ENCODE results near the gene SMARCAL1. TPM values are rescaled to one million over a fixed set of nuclear protein-coding genes. Genes with fewer than 3 reads are reported as not detected.

SMARCAL1 gene
- total and polyA plus RNA-seq, 9 of the 15 experiments (the other 6 are each of a cell fraction or from before 2014, with no cell fraction given): 8.2 to 27.9 (median 12.4) TPM

DNA sequence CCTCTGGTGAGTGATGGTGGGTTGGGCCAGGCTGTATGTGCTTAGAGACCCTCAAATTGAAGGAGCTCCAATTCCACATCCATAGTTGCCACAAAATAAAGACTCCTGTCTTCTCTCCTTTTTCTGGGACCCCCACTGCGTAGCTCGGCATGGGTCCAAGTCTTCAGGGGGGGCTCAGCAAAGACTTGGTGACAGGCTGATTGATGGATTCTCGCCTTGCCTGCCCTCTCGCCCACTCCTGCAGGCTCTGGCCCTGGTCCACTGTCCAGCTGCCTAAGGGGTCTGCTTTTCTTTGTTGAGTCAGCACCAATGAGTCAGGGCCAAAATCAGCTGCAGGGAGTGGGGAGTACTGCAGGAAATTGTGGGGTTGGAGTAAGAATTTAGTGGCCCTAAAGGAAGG, 107.8 kb downstream of the SMARCAL1 start:
- H3K9ac ChIP-seq (ENCODE audit: insufficient read depth in 1 of 2, low read depth in 2 of 2, low read length in 2 of 2): no peak overlapping the region
- H3K9me3 ChIP-seq (replicated peaks; ENCODE audit: control insufficient read depth, insufficient read depth, low read depth, low read length): no peaks in the 10 kb centered on the region
- H3K4me1 ChIP-seq (replicated peaks in 1 of 2; ENCODE audit: control insufficient read depth in 2 of 2, insufficient read depth in 2 of 2, low read length in 2 of 2): no peaks in the 10 kb centered on the region; a peak in 1 of 5 replicates
- H3K27ac ChIP-seq (ENCODE audit: extremely low read depth, low read depth, low read length): no peak overlapping the region
- H3K79me2 ChIP-seq (ENCODE audit: control insufficient read depth, insufficient read depth, low read length): no peaks in the 10 kb centered on the region
- DNase-seq (ENCODE audit: extremely low read depth in 1 of 4, low spot score in 3 of 4) (no peak), ATAC-seq (no peak), FAIRE-seq (no peak)
- no peak overlapping the region for H2AFZ ChIP-seq (ENCODE audit: low read depth, low read length)
- H3K4me3 ChIP-seq: no peak overlapping the region
- CTCF ChIA-PET (ENCODE audit: low intra/inter-chr PET ratio): interaction anchor here (4.5 kb wide), 1 partner anchor 147 kb away, joined by 21 read pairs; no protein-coding TSS in a partner anchor
- H4K20me1 ChIP-seq (replicated peaks; ENCODE audit: control insufficient read depth, insufficient read depth, low read length): no peaks in the 10 kb centered on the region; the same call in 1 of the 2 replicates
- POLR2A ChIA-PET: no interaction called here
- 72% methylated on average over 4 of the region's 4 CpGs for WGBS (ENCODE audit: insufficient coverage, low coverage, missing lambda C conversion rate)
- in situ Hi-C loops (cut with MboI): no loop called here
- no peaks in the 10 kb centered on the region for H3K36me3 ChIP-seq (ENCODE audit: control insufficient read depth, insufficient read depth, low read length)
- intact Hi-C loops (cut with micrococcal nuclease): no loop called here
- no TSS peak for BruUV-seq (replicated peaks)
- H3K27me3 ChIP-seq (ENCODE audit: control insufficient read depth in 2 of 2, insufficient read depth in 2 of 2, low read length in 2 of 2): no peaks in the 10 kb centered on the region
- H3K9me1 ChIP-seq (ENCODE audit: control insufficient read depth, insufficient read depth, low read length): no peaks in the 10 kb centered on the region
- no peak overlapping the region for H3K4me2 ChIP-seq (ENCODE audit: insufficient read depth, low read length)
- no peak for TF ChIP-seq OTX1 (CRISPR knock-in tag; IDR thresholded peaks at IDR 0.05)
- TF ChIP-seq ZNF561 (CRISPR knock-in tag; conservative IDR thresholded peaks at IDR 0.05): no peak
- no peak for TF ChIP-seq FOXM1 (IDR thresholded peaks at IDR 0.05; ENCODE audit: low read depth)
- TF ChIP-seq FOXM1 (CRISPR knock-in tag; IDR thresholded peaks at IDR 0.05; ENCODE audit: low read depth): no peak
- TF ChIP-seq SAFB2 (IDR thresholded peaks at IDR 0.05; ENCODE audit: borderline replicate concordance, low read depth, low read length, severe bottlenecking): no peak
- TF ChIP-seq ZNF444 (CRISPR knock-in tag; IDR thresholded peaks at IDR 0.05): no peak
- no peak for TF ChIP-seq ZNF507 (tag; conservative IDR thresholded peaks at IDR 0.05)
- TF ChIP-seq NELFE (IDR thresholded peaks at IDR 0.05; ENCODE audit: insufficient read depth, insufficient read length): no peak
- no peak for TF ChIP-seq ZBTB8A (IDR thresholded peaks at IDR 0.05; ENCODE audit: partially characterized antibody)
- no peak for TF ChIP-seq ZSCAN29 (IDR thresholded peaks at IDR 0.05)
- no peak for TF ChIP-seq SRSF9 (IDR thresholded peaks at IDR 0.05; ENCODE audit: borderline replicate concordance, low read depth, low read length)
- TF ChIP-seq SRF (CRISPR knock-in tag; IDR thresholded peaks at IDR 0.05): no peak
- no peak for TF ChIP-seq GABPB1 (CRISPR knock-in tag; IDR thresholded peaks at IDR 0.05)
- TF ChIP-seq TEAD2 (tag; IDR thresholded peaks at IDR 0.05): no peak
- no peak for TF ChIP-seq FOXA3 (CRISPR knock-in tag; conservative IDR thresholded peaks at IDR 0.05 in 1 of 2, IDR thresholded peaks at IDR 0.05 in 1 of 2)
- TF ChIP-seq, protein P1, sequence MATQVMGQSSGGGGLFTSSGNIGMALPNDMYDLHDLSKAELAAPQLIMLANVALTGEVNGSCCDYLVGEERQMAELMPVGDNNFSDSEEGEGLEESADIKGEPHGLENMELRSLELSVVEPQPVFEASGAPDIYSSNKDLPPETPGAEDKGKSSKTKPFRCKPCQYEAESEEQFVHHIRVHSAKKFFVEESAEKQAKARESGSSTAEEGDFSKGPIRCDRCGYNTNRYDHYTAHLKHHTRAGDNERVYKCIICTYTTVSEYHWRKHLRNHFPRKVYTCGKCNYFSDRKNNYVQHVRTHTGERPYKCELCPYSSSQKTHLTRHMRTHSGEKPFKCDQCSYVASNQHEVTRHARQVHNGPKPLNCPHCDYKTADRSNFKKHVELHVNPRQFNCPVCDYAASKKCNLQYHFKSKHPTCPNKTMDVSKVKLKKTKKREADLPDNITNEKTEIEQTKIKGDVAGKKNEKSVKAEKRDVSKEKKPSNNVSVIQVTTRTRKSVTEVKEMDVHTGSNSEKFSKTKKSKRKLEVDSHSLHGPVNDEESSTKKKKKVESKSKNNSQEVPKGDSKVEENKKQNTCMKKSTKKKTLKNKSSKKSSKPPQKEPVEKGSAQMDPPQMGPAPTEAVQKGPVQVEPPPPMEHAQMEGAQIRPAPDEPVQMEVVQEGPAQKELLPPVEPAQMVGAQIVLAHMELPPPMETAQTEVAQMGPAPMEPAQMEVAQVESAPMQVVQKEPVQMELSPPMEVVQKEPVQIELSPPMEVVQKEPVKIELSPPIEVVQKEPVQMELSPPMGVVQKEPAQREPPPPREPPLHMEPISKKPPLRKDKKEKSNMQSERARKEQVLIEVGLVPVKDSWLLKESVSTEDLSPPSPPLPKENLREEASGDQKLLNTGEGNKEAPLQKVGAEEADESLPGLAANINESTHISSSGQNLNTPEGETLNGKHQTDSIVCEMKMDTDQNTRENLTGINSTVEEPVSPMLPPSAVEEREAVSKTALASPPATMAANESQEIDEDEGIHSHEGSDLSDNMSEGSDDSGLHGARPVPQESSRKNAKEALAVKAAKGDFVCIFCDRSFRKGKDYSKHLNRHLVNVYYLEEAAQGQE (IDR thresholded peaks at IDR 0.05; ENCODE audit: borderline replicate concordance): no peak
- TF ChIP-seq, protein P1 (CRISPR knock-in tag; IDR thresholded peaks at IDR 0.05; ENCODE audit: low read depth): no peak
- TF ChIP-seq ZNF134 (CRISPR knock-in tag; conservative IDR thresholded peaks at IDR 0.05): no peak

Measured in K562 (cell line).